Gastroesophageal sphincter (tissue), 3 donors: Measurements from ENCODE around the gene ACSM2A.
"Not testable (repeated sequence)": the region's sequence is repeated elsewhere in the genome, so short reads cannot be mapped to it uniquely, and the experiment has no call there.

Experiments
- POLR2AphosphoS5 ChIP-seq: sonication (generic); formaldehyde crosslinking; IDR thresholded peaks from one replicate; pipeline ENCODE4 v1.6.1; 2017; ENCODE audit warnings: antibody characterized with exemption
- TF ChIP-seq, protein P1 (sequence below), 4 experiments: fragments of 200-600 bp in 2 of 4; fragments of 450-650 bp in 2 of 4; sonication (generic) in 1 of 4; IDR thresholded peaks; one replicate each; pipeline ENCODE4 v1.5.1; 2017 to 2019; ENCODE audit warnings: antibody characterized with exemption in 4 of 4, mild to moderate bottlenecking in 2 of 4, moderate library complexity in 2 of 4

DNA sequence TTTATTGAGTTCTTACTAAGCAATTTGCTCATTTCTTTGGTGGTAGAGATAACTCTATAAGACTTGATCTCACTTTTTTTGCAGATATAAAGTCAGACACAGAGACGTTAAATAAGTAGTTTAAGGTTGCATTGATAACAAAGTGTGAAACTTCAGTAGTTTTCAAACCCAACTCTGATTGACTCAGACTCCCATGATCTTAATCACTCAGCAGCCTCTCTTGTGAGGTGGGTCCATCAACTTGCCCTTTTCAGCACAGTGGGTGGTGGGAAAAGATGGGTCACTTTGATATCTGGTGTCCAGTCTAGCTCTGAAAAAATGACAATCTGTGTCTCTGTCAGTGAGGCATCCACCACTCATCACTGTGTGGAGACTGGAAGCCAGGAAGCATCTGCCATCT, 19.4 kb downstream of the ACSM2A start:
- TF ChIP-seq, protein P1, sequence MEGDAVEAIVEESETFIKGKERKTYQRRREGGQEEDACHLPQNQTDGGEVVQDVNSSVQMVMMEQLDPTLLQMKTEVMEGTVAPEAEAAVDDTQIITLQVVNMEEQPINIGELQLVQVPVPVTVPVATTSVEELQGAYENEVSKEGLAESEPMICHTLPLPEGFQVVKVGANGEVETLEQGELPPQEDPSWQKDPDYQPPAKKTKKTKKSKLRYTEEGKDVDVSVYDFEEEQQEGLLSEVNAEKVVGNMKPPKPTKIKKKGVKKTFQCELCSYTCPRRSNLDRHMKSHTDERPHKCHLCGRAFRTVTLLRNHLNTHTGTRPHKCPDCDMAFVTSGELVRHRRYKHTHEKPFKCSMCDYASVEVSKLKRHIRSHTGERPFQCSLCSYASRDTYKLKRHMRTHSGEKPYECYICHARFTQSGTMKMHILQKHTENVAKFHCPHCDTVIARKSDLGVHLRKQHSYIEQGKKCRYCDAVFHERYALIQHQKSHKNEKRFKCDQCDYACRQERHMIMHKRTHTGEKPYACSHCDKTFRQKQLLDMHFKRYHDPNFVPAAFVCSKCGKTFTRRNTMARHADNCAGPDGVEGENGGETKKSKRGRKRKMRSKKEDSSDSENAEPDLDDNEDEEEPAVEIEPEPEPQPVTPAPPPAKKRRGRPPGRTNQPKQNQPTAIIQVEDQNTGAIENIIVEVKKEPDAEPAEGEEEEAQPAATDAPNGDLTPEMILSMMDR (IDR thresholded peaks at IDR 0.05): not testable (repeated sequence)
- TF ChIP-seq POLR2AphosphoS5: not testable (repeated sequence)
